HepG2 (cell line): ENCODE results near the gene CLDN18. TPM values are rescaled to one million over a fixed set of nuclear protein-coding genes. Genes with fewer than 3 reads are reported as not detected.

Source experiments
- ATAC-seq: fragments of 200-7000 bp; cut with Tn5 transposase; 3 replicates; pipeline ENCODE4 v1.9.1; 2020; ENCODE audit warnings: mild to moderate bottlenecking, moderate library complexity
- BruUV-seq: library from RNA; stranded (reverse); fragments of 400-500 nt; replicated peaks from 2 replicates; lab custom pipeline; 2021; lab: Mats Ljungman, UMichigan
- CTCF ChIA-PET: fragments of 300-600 bp; formaldehyde crosslinking; extraction: SDS; loops from one replicate; lab custom pipeline; 2021; ENCODE audit warnings: low total read pairs, inconsistent platforms, low intra/inter-chr PET ratio; lab: Yijun Ruan, JAX
- POLR2A ChIA-PET: fragments of 350-600 bp; sonication (Branson Sonifier 250); formaldehyde crosslinking; loops from one replicate; lab custom pipeline; 2020; ENCODE audit warnings: antibody characterized with exemption, inconsistent platforms; lab: Yijun Ruan, JAX
- DNase-seq: peaks from one replicate; pipeline ENCODE4 v3.0.0-alpha.2; 2015; ENCODE audit warnings: low spot score
- FAIRE-seq: peaks from 3 replicates; lab custom pipeline; 2011; peaks lifted over from hg19 to GRCh38; lab: Jason Lieb, UNC
- H2AFZ ChIP-seq: one replicate; pipeline ENCODE4 v1.6.1; 2011; ENCODE audit warnings: low read length, inconsistent platforms
- H3K27ac ChIP-seq: fragments of 300-600 bp; 3 replicates; pipeline ENCODE4 v1.8.0; 2011; ENCODE audit warnings: mixed run types, mild to moderate bottlenecking, mixed read lengths, low read length, inconsistent platforms; ENCODE audit not compliant: insufficient read depth; ENCODE audit errors: extremely low read length
- H3K27me3 ChIP-seq, 2 experiments: fragments of 200-600 bp in 1 of 2; 2 replicates in 1 of 2; 3 replicates in 1 of 2; pipeline versions ENCODE4 v1.6.0 to v1.8.0; 2011; ENCODE audit warnings: low read length in 2 of 2, mild to moderate bottlenecking in 2 of 2, moderate library complexity in 2 of 2, inconsistent platforms in 1 of 2; ENCODE audit not compliant: insufficient read depth in 2 of 2, control insufficient read depth in 1 of 2
- H3K36me3 ChIP-seq, 2 experiments: fragments of 200-600 bp in 1 of 2; replicated peaks in 1 of 2; 2 replicates in 1 of 2; 3 replicates in 1 of 2; pipeline versions ENCODE4 v1.5.1 to v1.8.0; 2011; ENCODE audit warnings: low read length in 2 of 2, inconsistent platforms in 1 of 2; ENCODE audit not compliant: insufficient read depth in 2 of 2, control insufficient read depth in 1 of 2
- H3K4me1 ChIP-seq: 2 replicates; pipeline ENCODE4 v1.5.1; 2012; ENCODE audit warnings: low read length, inconsistent platforms; ENCODE audit not compliant: insufficient read depth
- H3K4me2 ChIP-seq: 2 replicates; pipeline ENCODE4 v1.6.0; 2011; ENCODE audit warnings: low read depth, low read length, inconsistent platforms
- H3K4me3 ChIP-seq, 3 experiments: fragments of 200-600 bp in 1 of 3; sonication (generic), shearing (Covaris generic) in 1 of 3; replicated peaks in 1 of 3; 2 replicates each; pipeline ENCODE4 v1.5.1; 2011 to 2016; ENCODE audit warnings: low read length in 3 of 3, inconsistent platforms in 2 of 3, low read depth in 2 of 3, mild to moderate bottlenecking in 2 of 3, control low read depth in 1 of 3, mixed read lengths in 1 of 3; ENCODE audit not compliant: insufficient read depth in 1 of 3
- H3K79me2 ChIP-seq: one replicate; pipeline ENCODE4 v1.6.1; 2011; ENCODE audit warnings: low read length, inconsistent platforms; ENCODE audit not compliant: insufficient read depth
- H3K9ac ChIP-seq: 2 replicates; pipeline ENCODE4 v1.6.0; 2011; ENCODE audit warnings: mild to moderate bottlenecking, low read depth, low read length, inconsistent platforms; ENCODE audit not compliant: insufficient read depth
- H3K9me3 ChIP-seq: 2 replicates; pipeline ENCODE4 v1.5.1; 2012; ENCODE audit warnings: mild to moderate bottlenecking, low read length
- H4K20me1 ChIP-seq: 2 replicates; pipeline ENCODE4 v1.6.0; 2011; ENCODE audit warnings: inconsistent platforms, mild to moderate bottlenecking, low read length, moderate library complexity; ENCODE audit not compliant: insufficient read depth
- CBX5 ChIP-seq: sonication (generic); formaldehyde crosslinking; IDR thresholded peaks from 2 replicates; pipeline ENCODE4 v1.4.0; 2020; ENCODE audit warnings: missing genetic modification reagents, borderline replicate concordance
- GTF2F1 ChIP-seq: fragments of 150-350 bp; IDR thresholded peaks from 2 replicates; pipeline ENCODE4 v1.6.1; 2014; ENCODE audit warnings: low read length
- HNRNPH1 ChIP-seq: fragments of 200-400 bp; formaldehyde crosslinking; optimal IDR thresholded peaks from 2 replicates; pipeline ENCODE3; 2017; ENCODE audit warnings: mild to moderate bottlenecking, low read depth, low read length
- ISX ChIP-seq: sonication (generic); formaldehyde crosslinking; conservative IDR thresholded peaks from 2 replicates; pipeline ENCODE4 v1.5.0; 2020; ENCODE audit warnings: missing genetic modification reagents
- MBNL3 ChIP-seq: fragments of 250-450 bp; sonication (Bioruptor Pico); conservative IDR thresholded peaks from 2 replicates; pipeline ENCODE4 v1.8.0; 2022; ENCODE audit warnings: mild to moderate bottlenecking, inconsistent platforms
- MEF2D ChIP-seq: sonication (generic); formaldehyde crosslinking; IDR thresholded peaks from 2 replicates; pipeline ENCODE4 v1.5.1; 2020; ENCODE audit warnings: mild to moderate bottlenecking, missing genetic modification reagents
- U2AF2 ChIP-seq: fragments of 200-400 bp; formaldehyde crosslinking; IDR thresholded peaks from 2 replicates; pipeline ENCODE4 v1.6.1; 2017; ENCODE audit warnings: low read depth, mild to moderate bottlenecking, low read length
- ZNF331 ChIP-seq: sonication (generic); formaldehyde crosslinking; IDR thresholded peaks from 2 replicates; pipeline ENCODE4 v1.4.0; 2020; ENCODE audit warnings: missing genetic modification reagents
- ZNF335 ChIP-seq: sonication (generic); formaldehyde crosslinking; IDR thresholded peaks from 2 replicates; pipeline ENCODE4 v1.4.0; 2020; ENCODE audit warnings: missing genetic modification reagents
- ZNF766 ChIP-seq: sonication (generic); formaldehyde crosslinking; IDR thresholded peaks from 2 replicates; pipeline ENCODE4 v1.5.0; 2020; ENCODE audit warnings: missing genetic modification reagents, borderline replicate concordance
- ZNF883 ChIP-seq: sonication (generic); formaldehyde crosslinking; IDR thresholded peaks from 2 replicates; pipeline ENCODE4 v1.5.1; 2020; ENCODE audit warnings: mild to moderate bottlenecking, missing genetic modification reagents; ENCODE audit errors: not compliant biosample characterization
- WGBS: methylation state at CpG from one replicate; pipeline ENCODE4 v1.1.6; 2017; ENCODE audit warnings: low lambda C conversion rate; 5-methylcytosine and 5-hydroxymethylcytosine counted together
- in situ Hi-C: cut with HindIII; loops from 2 replicates; pipeline ENCODE4 v1.10.0; 2017; ENCODE audit warnings: low pct_unique_long_range_greater_than_20kb; ENCODE audit not compliant: extremely low pct_ligation_motif_present
- intact Hi-C: fragments of 100-400 bp; cut with micrococcal nuclease; formaldehyde crosslinking; loops from one replicate; pipeline ENCODE4 v1.10.0; 2022; ENCODE audit not compliant: unreplicated experiment
- polyA plus RNA-seq, 8 experiments: library from polyadenylated mRNA; depleted of rRNA in 3 of 8; stranded (reverse) in 7 of 8; unstranded in 1 of 8; fragments of >200 nt; fragmentation: Illumina TruSeq in 4 of 8; extraction: Trizol in 4 of 8; gene quantifications; 2 replicates each; pipeline versions ENCODE4 v1.2.1 to v1.2.3, GENCODE V29; 2011 to 2016; ENCODE audit warnings: low read depth in 4 of 8, missing spikeins in 1 of 8, mixed read lengths in 1 of 8; ENCODE audit not compliant: insufficient read depth in 1 of 8
- total RNA-seq, 5 experiments: library from RNA; depleted of rRNA; stranded (reverse); fragments of >200 nt; fragmentation: Illumina TruSeq; extraction: Trizol; gene quantifications; 2 replicates each; pipeline ENCODE4 v1.2.3, GENCODE V29; 2016; ENCODE audit warnings: low read depth in 1 of 5
- TF ChIP-seq, protein P1 (sequence below): sonication (generic); formaldehyde crosslinking; IDR thresholded peaks from 2 replicates; pipeline ENCODE4 v1.5.0; 2020; ENCODE audit warnings: mild to moderate bottlenecking, missing genetic modification reagents, borderline replicate concordance
- TF ChIP-seq, protein P2 (sequence below): sonication (generic); formaldehyde crosslinking; IDR thresholded peaks from 2 replicates; pipeline ENCODE4 v1.4.0; 2020; ENCODE audit warnings: missing genetic modification reagents, borderline replicate concordance

The CLDN18 gene
- total and polyA plus RNA-seq, 2 of the 13 experiments (the other 11 are each of a cell fraction or from before 2014, with no cell fraction given): not detected

DNA sequence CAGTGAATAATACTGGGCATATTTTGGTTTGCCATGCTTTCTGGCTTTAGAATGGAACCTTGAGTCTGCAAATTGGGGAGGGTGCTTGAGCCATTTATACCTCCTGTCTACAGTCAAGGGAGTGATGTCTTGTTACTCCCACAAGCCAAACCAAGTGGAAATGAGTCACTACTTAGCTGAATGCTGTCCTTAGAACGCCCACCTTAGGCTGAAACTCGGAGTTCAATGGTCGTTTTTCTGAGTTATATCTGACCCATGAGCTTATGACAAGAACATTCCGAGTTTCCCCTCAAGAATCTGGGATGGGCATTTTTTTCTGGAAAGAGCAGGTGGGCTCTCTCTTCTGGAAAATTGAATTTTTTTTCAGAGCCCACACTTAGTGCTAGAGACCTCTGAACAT is 17.4 kb upstream of the CLDN18 start:
- Histone ChIP-seq H3K79me2 (no peaks in the 10 kb centered on the region), H3K4me2 (no peak overlapping the region), H3K9ac (no peak overlapping the region), H2AFZ (no peak overlapping the region), H3K36me3 (no peaks in the 10 kb centered on the region), H4K20me1 (no peaks in the 10 kb centered on the region), H3K27me3 (no peaks in the 10 kb centered on the region), H3K4me3 (no peak overlapping the region), H3K9me3 (peaks cover 9% of the 10 kb centered on the region; the same call in 1 of the 2 replicates), H3K27ac (no peak overlapping the region), H3K4me1 (0 out of 2 replicates have a peak, but pooled peaks cover 7% of the 10 kb centered on the region)
- DNase-seq: no peak
- ChIA-PET POLR2A (no interaction called here), CTCF (no interaction called here)
- in situ Hi-C loops (no loop called here), intact Hi-C loops (no loop called here)
- no peak for FAIRE-seq
- 0% methylated on average over 4 of the region's 4 CpGs for WGBS
- no peak for ATAC-seq
- no TSS peak for BruUV-seq
- TF ChIP-seq U2AF2 (no peak), ZNF331 (CRISPR knock-in tag) (no peak), MBNL3 (CRISPR knock-in tag) (no peak), ZNF766 (CRISPR knock-in tag) (no peak), GTF2F1 (no peak), ISX (CRISPR knock-in tag) (no peak), MEF2D (CRISPR knock-in tag) (no peak), ZNF335 (CRISPR knock-in tag) (no peak), ZNF883 (CRISPR knock-in tag) (no peak), CBX5 (no peak), HNRNPH1 (no peak)
- TF ChIP-seq, protein P1, sequence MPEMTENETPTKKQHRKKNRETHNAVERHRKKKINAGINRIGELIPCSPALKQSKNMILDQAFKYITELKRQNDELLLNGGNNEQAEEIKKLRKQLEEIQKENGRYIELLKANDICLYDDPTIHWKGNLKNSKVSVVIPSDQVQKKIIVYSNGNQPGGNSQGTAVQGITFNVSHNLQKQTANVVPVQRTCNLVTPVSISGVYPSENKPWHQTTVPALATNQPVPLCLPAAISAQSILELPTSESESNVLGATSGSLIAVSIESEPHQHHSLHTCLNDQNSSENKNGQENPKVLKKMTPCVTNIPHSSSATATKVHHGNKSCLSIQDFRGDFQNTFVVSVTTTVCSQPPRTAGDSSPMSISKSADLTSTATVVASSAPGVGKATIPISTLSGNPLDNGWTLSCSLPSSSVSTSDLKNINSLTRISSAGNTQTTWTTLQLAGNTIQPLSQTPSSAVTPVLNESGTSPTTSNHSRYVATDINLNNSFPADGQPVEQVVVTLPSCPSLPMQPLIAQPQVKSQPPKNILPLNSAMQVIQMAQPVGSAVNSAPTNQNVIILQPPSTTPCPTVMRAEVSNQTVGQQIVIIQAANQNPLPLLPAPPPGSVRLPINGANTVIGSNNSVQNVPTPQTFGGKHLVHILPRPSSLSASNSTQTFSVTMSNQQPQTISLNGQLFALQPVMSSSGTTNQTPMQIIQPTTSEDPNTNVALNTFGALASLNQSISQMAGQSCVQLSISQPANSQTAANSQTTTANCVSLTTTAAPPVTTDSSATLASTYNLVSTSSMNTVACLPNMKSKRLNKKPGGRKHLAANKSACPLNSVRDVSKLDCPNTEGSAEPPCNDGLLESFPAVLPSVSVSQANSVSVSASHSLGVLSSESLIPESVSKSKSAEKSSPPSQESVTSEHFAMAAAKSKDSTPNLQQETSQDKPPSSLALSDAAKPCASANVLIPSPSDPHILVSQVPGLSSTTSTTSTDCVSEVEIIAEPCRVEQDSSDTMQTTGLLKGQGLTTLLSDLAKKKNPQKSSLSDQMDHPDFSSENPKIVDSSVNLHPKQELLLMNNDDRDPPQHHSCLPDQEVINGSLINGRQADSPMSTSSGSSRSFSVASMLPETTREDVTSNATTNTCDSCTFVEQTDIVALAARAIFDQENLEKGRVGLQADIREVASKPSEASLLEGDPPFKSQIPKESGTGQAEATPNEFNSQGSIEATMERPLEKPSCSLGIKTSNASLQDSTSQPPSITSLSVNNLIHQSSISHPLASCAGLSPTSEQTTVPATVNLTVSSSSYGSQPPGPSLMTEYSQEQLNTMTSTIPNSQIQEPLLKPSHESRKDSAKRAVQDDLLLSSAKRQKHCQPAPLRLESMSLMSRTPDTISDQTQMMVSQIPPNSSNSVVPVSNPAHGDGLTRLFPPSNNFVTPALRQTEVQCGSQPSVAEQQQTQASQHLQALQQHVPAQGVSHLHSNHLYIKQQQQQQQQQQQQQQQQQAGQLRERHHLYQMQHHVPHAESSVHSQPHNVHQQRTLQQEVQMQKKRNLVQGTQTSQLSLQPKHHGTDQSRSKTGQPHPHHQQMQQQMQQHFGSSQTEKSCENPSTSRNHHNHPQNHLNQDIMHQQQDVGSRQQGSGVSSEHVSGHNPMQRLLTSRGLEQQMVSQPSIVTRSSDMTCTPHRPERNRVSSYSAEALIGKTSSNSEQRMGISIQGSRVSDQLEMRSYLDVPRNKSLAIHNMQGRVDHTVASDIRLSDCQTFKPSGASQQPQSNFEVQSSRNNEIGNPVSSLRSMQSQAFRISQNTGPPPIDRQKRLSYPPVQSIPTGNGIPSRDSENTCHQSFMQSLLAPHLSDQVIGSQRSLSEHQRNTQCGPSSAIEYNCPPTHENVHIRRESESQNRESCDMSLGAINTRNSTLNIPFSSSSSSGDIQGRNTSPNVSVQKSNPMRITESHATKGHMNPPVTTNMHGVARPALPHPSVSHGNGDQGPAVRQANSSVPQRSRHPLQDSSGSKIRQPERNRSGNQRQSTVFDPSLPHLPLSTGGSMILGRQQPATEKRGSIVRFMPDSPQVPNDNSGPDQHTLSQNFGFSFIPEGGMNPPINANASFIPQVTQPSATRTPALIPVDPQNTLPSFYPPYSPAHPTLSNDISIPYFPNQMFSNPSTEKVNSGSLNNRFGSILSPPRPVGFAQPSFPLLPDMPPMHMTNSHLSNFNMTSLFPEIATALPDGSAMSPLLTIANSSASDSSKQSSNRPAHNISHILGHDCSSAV: no peak
- TF ChIP-seq, protein P2, sequence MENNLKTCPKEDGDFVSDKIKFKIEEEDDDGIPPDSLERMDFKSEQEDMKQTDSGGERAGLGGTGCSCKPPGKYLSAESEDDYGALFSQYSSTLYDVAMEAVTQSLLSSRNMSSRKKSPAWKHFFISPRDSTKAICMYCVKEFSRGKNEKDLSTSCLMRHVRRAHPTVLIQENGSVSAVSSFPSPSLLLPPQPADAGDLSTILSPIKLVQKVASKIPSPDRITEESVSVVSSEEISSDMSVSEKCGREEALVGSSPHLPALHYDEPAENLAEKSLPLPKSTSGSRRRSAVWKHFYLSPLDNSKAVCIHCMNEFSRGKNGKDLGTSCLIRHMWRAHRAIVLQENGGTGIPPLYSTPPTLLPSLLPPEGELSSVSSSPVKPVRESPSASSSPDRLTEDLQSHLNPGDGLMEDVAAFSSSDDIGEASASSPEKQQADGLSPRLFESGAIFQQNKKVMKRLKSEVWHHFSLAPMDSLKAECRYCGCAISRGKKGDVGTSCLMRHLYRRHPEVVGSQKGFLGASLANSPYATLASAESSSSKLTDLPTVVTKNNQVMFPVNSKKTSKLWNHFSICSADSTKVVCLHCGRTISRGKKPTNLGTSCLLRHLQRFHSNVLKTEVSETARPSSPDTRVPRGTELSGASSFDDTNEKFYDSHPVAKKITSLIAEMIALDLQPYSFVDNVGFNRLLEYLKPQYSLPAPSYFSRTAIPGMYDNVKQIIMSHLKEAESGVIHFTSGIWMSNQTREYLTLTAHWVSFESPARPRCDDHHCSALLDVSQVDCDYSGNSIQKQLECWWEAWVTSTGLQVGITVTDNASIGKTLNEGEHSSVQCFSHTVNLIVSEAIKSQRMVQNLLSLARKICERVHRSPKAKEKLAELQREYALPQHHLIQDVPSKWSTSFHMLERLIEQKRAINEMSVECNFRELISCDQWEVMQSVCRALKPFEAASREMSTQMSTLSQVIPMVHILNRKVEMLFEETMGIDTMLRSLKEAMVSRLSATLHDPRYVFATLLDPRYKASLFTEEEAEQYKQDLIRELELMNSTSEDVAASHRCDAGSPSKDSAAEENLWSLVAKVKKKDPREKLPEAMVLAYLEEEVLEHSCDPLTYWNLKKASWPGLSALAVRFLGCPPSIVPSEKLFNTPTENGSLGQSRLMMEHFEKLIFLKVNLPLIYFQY: no peak
